ENCODE data around the gene C1orf185.
"Not testable (repeated sequence)": the region's sequence is repeated elsewhere in the genome, so short reads cannot be mapped to it uniquely, and the experiment has no call there.

The C1orf185 gene

GRCh38 chr1:51168936-51169335 lies 66.9 kb downstream of the C1orf185 start:
- ChIA-PET CTCF (interaction anchor here (1.1 to 4.3 kb wide), 4 partner anchors 10 to 22 kb away, joined by 3 to 12 read pairs (median 4); no protein-coding TSS in a partner anchor), POLR2A (no interaction called here)
- TF ChIP-seq, protein P1, sequence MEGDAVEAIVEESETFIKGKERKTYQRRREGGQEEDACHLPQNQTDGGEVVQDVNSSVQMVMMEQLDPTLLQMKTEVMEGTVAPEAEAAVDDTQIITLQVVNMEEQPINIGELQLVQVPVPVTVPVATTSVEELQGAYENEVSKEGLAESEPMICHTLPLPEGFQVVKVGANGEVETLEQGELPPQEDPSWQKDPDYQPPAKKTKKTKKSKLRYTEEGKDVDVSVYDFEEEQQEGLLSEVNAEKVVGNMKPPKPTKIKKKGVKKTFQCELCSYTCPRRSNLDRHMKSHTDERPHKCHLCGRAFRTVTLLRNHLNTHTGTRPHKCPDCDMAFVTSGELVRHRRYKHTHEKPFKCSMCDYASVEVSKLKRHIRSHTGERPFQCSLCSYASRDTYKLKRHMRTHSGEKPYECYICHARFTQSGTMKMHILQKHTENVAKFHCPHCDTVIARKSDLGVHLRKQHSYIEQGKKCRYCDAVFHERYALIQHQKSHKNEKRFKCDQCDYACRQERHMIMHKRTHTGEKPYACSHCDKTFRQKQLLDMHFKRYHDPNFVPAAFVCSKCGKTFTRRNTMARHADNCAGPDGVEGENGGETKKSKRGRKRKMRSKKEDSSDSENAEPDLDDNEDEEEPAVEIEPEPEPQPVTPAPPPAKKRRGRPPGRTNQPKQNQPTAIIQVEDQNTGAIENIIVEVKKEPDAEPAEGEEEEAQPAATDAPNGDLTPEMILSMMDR (IDR thresholded peaks at IDR 0.05; ENCODE audit: control extremely low read depth, extremely low read depth, low read depth, missing control alignments): no peak
- DNase-seq (ENCODE audit: extremely low spot score): no peak

DNA sequence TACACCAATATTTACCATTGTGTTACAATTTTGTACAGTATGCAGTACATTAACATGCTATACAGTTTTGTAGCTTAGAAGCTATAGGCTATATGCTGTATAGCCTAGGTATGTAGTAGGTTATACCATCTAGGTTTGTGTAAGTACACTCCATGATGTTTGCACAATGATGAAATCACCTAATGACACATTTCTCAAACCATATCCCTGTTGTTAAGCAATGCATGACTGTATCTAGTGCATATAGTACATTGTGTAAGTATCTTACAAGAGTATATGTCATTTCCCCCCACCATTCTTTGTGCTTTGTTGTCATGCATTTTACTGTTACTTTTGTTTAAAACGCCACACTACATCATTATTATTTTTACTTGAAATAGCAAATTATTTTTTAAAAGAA lies 68.3 kb downstream of the C1orf185 start:
- no peak for DNase-seq (ENCODE audit: extremely low spot score)
- ChIA-PET POLR2A (no interaction called here), CTCF (interaction anchor here (4.3 kb wide), 1 partner anchor 19 kb away, joined by 12 read pairs; no protein-coding TSS in a partner anchor)
- TF ChIP-seq, protein P1 (IDR thresholded peaks at IDR 0.05; ENCODE audit: control extremely low read depth, extremely low read depth, low read depth, missing control alignments): no peak

- POLR2A ChIA-PET: no interaction called here
- TF ChIP-seq, protein P1 (IDR thresholded peaks at IDR 0.05; ENCODE audit: control extremely low read depth, extremely low read depth, low read depth, missing control alignments): no peak
- no peak for DNase-seq (ENCODE audit: extremely low spot score)
- CTCF ChIA-PET: interaction anchor here (3.3 kb wide), 1 partner anchor 16 kb away, joined by 13 read pairs; no protein-coding TSS in a partner anchor
Observed at GRCh38 chr1:51172811-51173210, 70.8 kb downstream of the C1orf185 start.

GRCh38 chr1:51175278-51175677 lies 73.2 kb downstream of the C1orf185 start:
- CTCF ChIA-PET: interaction anchor here (0.8 to 3.3 kb wide), 3 partner anchors 14 to 17 kb away, joined by 3 to 13 read pairs (median 5); no protein-coding TSS in a partner anchor
- no peak for DNase-seq (ENCODE audit: extremely low spot score)
- TF ChIP-seq, protein P1 (IDR thresholded peaks at IDR 0.05; ENCODE audit: control extremely low read depth, extremely low read depth, low read depth, missing control alignments): no peak
- POLR2A ChIA-PET: no interaction called here

DNA sequence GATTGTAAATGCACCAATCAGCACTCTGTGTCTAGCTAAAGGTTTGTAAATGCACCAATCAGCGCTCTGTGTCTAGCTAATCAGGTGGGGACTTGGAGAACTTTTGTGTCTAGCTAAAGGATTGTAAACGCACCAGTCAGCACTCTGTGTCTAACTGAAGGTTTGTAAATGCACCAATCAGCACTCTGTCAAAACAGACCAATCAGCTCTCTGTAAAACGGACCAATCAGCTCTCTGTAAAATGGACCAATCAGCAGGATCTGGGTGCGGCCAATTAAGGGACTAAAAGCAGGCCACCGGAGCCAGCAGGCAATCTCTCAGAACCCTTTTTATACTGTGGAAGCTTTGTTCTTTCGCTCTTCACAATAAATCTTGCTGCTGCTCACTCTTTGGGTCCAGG lies 76.0 kb downstream of the C1orf185 start:
- POLR2A ChIA-PET; DNase-seq (ENCODE audit: extremely low spot score): not testable (repeated sequence)
- CTCF ChIA-PET: interaction anchor here (1.3 to 2.2 kb wide), 4 partner anchors 9 to 14 kb away, joined by 3 to 8 read pairs (median 6); no protein-coding TSS in a partner anchor

DNA sequence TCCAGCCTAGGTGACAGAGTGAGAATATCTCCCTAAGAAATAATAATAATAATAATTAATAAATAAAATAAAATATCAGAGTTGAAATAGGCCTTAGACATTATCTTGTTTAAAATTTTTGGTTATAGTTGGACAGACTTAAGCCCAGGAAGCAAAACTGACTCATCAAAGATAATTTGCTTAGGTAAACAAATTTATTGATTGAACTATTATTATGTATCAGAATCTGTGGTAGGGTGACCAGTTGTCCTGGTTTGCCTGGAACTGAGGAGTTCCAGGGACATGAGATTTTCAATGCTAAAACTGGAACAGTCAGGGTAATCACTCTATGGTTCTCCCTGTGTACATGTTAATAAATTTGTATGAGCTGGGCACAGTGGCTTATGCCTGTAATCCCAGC lies 86.2 kb downstream of the C1orf185 start:
- no peak for DNase-seq (ENCODE audit: extremely low spot score)
- CTCF ChIA-PET: interaction anchor here (0.8 to 7.1 kb wide), 22 partner anchors 8 to 437 kb away, joined by 3 to 138 read pairs (median 7); partner anchors contain the start of genes C1orf185 and RNF11
- TF ChIP-seq, protein P1 (IDR thresholded peaks at IDR 0.05; ENCODE audit: control extremely low read depth, extremely low read depth, low read depth, missing control alignments): no peak
- POLR2A ChIA-PET: no interaction called here

- DNase-seq (ENCODE audit: extremely low spot score): peak; percentile 71
- TF ChIP-seq, protein P1 (IDR thresholded peaks at IDR 0.05; ENCODE audit: control extremely low read depth, extremely low read depth, low read depth, missing control alignments): peak; percentile 88
- ChIA-PET POLR2A (no interaction called here), CTCF (interaction anchor here (0.7 to 7.1 kb wide), 42 partner anchors 10 to 823 kb away, joined by 3 to 138 read pairs (median 4); partner anchors contain the start of genes C1orf185 and RNF11)
Observed at GRCh38 chr1:51189421-51190073, 87.5 kb downstream of the C1orf185 start.
